GM12878 (cell line): ENCODE results near the gene TSKU. TPM values are rescaled to one million over a fixed set of nuclear protein-coding genes. Genes with fewer than 3 reads are reported as not detected.

Source experiments
- CBX5 ChIP-seq: sonication (generic); IDR thresholded peaks from 2 replicates; pipeline ENCODE4 v1.6.1; 2016; ENCODE audit warnings: low read depth, moderate library complexity, mild to moderate bottlenecking, inconsistent platforms
- SUPT20H ChIP-seq: IDR thresholded peaks from 2 replicates; pipeline ENCODE4 v1.6.1; 2011; ENCODE audit warnings: low read depth, mild to moderate bottlenecking, low read length, moderate library complexity, borderline replicate concordance; ENCODE audit not compliant: control insufficient read depth
- ZNF622 ChIP-seq: fragments of 450-650 bp; IDR thresholded peaks from 2 replicates; pipeline ENCODE4 v1.6.1; 2017; ENCODE audit warnings: mild to moderate bottlenecking, inconsistent platforms
- polyA plus RNA-seq, 11 experiments: library from polyadenylated mRNA; depleted of rRNA in 4 of 11; unstranded in 6 of 11; stranded (reverse) in 5 of 11; fragments of >200 nt; fragmentation: Nextera tagmentation in 4 of 11; fragmentation: Illumina TruSeq in 1 of 11; extraction: Ambion mirVana in 4 of 11; extraction: Trizol in 1 of 11; gene quantifications; 1 replicate in 1 of 11; 2 replicates in 10 of 11; pipeline versions ENCODE4 v1.2.1 to v1.2.3, GENCODE V29; 2011 to 2016; ENCODE audit warnings: inconsistent platforms in 2 of 11, missing spikeins in 2 of 11, low read depth in 1 of 11
- total RNA-seq, 4 experiments: library from RNA; depleted of rRNA in 3 of 4; stranded (reverse); fragments of >200 nt in 3 of 4; fragmentation: Illumina TruSeq in 1 of 4; extraction: Trizol in 1 of 4; gene quantifications; 2 replicates each; pipeline versions ENCODE4 v1.2.1 to v1.2.3, GENCODE V29; 2013 to 2021
- TF ChIP-seq, protein P1 (sequence below): fragments of 450-650 bp; IDR thresholded peaks from 2 replicates; pipeline ENCODE4 v1.6.1; 2016; ENCODE audit warnings: mild to moderate bottlenecking, moderate library complexity, borderline replicate concordance
- TF ChIP-seq, protein P2 (sequence below): fragments of 450-650 bp; conservative IDR thresholded peaks from 2 replicates; pipeline ENCODE4 v1.6.1; 2017; ENCODE audit warnings: mild to moderate bottlenecking, moderate library complexity

The TSKU gene
- total and polyA plus RNA-seq, 10 of the 15 experiments (the other 5 are each of a cell fraction or from before 2014, with no cell fraction given) = 0.04 to 1.5 (median 0.62) TPM

DNA sequence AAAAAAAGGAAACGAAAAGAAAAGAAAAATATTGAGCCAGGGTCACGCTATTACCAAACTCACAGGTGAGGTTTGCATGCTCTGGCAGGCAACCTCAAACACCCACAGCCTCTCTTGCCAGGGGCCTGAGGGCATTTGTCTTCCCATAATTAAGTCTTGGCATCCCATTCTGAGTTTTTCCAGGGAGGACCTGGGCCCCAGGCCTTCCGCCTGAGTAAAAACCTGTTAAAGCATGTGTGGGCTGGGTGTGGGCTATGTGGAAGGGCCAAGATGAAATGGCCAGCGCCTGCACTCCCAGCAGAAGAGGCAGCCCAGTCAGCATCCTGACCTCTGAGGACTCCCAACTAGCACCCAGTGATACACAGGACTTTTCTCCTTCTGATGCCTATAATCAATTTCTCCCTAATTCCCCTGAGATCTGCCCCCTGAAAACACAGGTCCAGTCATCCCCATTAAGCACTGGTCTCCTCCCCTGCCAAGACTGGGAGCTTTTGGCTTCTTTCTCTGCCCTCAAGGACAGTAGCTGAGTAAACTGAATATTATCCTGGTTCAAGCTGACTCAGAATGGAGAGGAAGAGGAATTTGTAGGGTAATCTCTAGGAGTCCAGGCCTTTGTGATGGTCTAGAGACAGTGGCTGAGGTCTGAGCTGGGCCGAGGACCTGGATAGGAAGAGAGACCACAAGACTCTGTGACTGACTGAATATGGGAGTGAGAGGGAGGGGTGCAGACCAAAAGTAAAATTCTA, 42.0 kb downstream of the TSKU start (continued):
- TF ChIP-seq, protein P1, sequence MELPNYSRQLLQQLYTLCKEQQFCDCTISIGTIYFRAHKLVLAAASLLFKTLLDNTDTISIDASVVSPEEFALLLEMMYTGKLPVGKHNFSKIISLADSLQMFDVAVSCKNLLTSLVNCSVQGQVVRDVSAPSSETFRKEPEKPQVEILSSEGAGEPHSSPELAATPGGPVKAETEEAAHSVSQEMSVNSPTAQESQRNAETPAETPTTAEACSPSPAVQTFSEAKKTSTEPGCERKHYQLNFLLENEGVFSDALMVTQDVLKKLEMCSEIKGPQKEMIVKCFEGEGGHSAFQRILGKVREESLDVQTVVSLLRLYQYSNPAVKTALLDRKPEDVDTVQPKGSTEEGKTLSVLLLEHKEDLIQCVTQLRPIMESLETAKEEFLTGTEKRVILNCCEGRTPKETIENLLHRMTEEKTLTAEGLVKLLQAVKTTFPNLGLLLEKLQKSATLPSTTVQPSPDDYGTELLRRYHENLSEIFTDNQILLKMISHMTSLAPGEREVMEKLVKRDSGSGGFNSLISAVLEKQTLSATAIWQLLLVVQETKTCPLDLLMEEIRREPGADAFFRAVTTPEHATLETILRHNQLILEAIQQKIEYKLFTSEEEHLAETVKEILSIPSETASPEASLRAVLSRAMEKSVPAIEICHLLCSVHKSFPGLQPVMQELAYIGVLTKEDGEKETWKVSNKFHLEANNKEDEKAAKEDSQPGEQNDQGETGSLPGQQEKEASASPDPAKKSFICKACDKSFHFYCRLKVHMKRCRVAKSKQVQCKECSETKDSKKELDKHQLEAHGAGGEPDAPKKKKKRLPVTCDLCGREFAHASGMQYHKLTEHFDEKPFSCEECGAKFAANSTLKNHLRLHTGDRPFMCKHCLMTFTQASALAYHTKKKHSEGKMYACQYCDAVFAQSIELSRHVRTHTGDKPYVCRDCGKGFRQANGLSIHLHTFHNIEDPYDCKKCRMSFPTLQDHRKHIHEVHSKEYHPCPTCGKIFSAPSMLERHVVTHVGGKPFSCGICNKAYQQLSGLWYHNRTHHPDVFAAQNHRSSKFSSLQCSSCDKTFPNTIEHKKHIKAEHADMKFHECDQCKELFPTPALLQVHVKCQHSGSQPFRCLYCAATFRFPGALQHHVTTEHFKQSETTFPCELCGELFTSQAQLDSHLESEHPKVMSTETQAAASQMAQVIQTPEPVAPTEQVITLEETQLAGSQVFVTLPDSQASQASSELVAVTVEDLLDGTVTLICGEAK = no peak
- TF ChIP-seq ZNF622 (no peak), CBX5 (no peak), SUPT20H (no peak)
- TF ChIP-seq, protein P2, sequence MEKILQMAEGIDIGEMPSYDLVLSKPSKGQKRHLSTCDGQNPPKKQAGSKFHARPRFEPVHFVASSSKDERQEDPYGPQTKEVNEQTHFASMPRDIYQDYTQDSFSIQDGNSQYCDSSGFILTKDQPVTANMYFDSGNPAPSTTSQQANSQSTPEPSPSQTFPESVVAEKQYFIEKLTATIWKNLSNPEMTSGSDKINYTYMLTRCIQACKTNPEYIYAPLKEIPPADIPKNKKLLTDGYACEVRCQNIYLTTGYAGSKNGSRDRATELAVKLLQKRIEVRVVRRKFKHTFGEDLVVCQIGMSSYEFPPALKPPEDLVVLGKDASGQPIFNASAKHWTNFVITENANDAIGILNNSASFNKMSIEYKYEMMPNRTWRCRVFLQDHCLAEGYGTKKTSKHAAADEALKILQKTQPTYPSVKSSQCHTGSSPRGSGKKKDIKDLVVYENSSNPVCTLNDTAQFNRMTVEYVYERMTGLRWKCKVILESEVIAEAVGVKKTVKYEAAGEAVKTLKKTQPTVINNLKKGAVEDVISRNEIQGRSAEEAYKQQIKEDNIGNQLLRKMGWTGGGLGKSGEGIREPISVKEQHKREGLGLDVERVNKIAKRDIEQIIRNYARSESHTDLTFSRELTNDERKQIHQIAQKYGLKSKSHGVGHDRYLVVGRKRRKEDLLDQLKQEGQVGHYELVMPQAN = no peak
